Hepatocyte (in vitro differentiated cells): ENCODE data around the gene TP53I3.

Experiments used
- EZH2 ChIP-seq: fragments of 200-600 bp; sonication (generic); IDR thresholded peaks from 2 replicates; pipeline ENCODE4 v1.6.1; 2016; ENCODE audit warnings: antibody characterized with exemption, mild to moderate bottlenecking, borderline replicate concordance
- TF ChIP-seq, protein P1 (sequence below): fragments of 200-600 bp; sonication (generic); IDR thresholded peaks from 2 replicates; pipeline ENCODE4 v1.5.1; 2016; ENCODE audit warnings: antibody characterized with exemption, mild to moderate bottlenecking; ENCODE audit not compliant: poor library complexity

DNA sequence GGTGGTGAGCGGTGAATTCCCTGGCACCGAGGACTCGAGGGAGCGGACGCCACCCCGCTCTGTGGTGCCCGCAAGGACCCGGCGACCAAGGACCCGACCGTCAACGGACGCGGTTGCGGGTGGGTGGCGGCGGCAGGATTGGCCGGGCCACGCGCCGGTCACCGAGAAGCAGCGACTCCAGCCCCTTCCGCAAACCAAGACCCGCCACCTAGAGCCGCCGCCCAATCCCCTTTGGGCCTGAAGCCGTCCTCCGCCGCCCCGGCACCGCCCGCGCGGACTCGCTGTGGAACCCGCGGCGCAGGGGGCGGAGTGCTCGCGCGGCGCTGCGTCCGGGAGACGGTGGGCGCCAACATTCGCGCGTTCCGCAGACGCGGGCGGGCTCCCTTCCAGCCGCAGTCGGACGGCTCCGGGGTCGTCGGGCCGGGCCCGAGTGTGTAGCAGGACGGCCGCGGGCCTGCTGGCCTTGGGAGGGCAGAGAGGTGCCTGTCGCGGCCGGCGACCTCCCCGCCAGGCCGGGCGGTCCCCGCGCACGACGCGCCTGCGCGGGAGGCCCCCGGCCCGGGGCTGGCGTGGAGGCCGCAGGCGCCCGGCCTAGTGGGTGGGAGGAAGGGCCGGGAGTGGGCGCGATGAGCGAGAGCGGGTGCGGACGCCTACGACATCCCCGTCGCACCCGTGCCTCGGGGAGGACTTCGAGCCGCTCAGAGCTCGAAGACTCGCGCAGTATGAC, 38.7 kb upstream of the TP53I3 start, which contains the start of the genes FAM228B and PFN4:
- TF ChIP-seq, protein P1, sequence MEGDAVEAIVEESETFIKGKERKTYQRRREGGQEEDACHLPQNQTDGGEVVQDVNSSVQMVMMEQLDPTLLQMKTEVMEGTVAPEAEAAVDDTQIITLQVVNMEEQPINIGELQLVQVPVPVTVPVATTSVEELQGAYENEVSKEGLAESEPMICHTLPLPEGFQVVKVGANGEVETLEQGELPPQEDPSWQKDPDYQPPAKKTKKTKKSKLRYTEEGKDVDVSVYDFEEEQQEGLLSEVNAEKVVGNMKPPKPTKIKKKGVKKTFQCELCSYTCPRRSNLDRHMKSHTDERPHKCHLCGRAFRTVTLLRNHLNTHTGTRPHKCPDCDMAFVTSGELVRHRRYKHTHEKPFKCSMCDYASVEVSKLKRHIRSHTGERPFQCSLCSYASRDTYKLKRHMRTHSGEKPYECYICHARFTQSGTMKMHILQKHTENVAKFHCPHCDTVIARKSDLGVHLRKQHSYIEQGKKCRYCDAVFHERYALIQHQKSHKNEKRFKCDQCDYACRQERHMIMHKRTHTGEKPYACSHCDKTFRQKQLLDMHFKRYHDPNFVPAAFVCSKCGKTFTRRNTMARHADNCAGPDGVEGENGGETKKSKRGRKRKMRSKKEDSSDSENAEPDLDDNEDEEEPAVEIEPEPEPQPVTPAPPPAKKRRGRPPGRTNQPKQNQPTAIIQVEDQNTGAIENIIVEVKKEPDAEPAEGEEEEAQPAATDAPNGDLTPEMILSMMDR: no peak
- no peak for TF ChIP-seq EZH2
